NCI-H146 treated with DMSO at 0.1 percent for 48 hours (cell line): ENCODE results near the gene PBOV1.
A peak's percentile ranks its signal among the peaks of the same experiment; 100 is the strongest.
"Not testable (repeated sequence)": the region's sequence is repeated elsewhere in the genome, so short reads cannot be mapped to it uniquely, and the experiment has no call there.

ENCODE experiments used
- DNase-seq: peaks from one replicate; lab custom pipeline; 2025; ENCODE audit not compliant: unreplicated experiment; lab: John Stamatoyannopoulos, UW

PBOV1 gene

GRCh38 chr6:138238368-138238767 is 20.1 kb upstream of the PBOV1 start:
- no peak for DNase-seq

GRCh38 chr6:138237463-138237862 is 19.2 kb upstream of the PBOV1 start:
- DNase-seq: no peak

DNA sequence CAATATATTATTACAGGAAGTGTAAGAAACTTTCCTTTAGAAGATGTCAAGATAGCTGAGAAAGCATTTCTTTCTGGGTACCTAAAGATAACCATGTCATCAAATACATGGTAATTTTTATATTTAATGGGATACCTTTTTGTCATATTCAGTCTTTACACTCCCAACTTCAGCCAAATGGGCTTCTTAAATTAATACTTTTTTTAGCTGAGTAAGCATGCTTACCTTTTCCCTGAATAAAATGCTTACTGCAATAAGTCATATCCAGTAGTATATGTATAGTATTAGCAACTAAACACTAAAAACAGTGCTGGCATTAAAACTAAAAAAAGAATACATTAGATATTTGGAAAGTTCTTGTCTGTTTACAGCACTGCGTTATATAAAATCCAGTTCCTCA is 17.4 kb upstream of the PBOV1 start:
- DNase-seq: no peak

DNA sequence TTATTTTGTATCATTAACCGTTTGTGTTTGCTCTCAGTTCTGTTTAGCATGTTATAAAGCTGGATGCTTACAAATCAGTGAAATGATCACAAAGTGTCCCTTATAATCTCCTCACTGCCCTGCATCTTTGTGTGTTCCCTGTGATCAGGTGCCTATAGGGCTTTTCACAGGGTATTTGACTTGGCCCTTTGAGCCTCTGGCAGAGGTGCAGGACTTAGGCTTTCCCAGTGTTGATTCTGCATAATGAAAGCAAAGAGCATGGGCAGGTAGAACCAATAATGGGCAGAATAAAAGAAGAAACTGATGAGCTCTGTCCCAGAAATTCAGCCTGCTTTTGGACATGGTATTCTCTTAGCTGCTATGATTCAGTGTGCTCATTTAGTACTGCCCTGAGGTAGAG is 16.9 kb upstream of the PBOV1 start:
- no peak for DNase-seq

DNA sequence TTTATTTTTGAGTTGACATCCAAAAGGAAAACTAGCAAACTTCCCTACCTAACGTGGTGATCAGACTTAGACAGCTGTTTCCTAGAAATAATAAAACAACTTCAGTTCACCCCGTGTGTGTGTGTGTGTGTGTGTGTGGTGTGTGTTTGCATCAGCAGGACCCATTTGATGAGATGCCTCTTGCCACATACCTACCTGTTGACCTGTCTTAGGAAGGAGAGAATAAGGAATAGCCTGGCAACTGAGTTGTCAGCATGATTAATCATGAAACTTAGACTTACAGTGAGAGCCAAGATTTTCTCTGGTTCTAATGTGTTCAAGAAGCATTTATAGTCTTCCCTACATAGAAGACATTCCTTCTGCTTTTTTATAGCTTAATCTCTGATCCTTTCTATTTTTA is 16.1 kb upstream of the PBOV1 start:
- DNase-seq: no peak

- peak; percentile 100 for DNase-seq
These were observed 13.1 kb upstream of the PBOV1 start for GRCh38 chr6:138231381-138231886.

GRCh38 chr6:138230759-138231380 is 12.6 kb upstream of the PBOV1 start:
- DNase-seq: peak; percentile 57

DNA sequence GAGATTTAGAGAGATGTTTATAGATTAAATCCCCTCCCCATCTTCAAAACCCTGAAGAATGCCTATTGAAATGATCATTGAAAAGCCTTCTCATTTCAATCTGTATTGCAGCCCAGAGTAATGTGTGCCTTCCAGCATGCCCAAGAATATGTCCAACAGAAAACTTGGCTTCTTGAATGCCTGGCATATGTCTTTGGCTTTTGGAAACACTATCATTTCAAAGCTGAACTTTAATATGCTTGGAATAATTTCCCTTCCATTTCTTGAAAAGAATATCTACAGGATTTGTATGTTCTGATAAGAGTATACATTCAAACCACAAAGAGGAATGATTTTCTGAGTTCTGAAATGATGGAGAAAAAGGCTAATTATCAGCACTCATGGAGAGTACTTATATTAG is 11.9 kb upstream of the PBOV1 start:
- no peak for DNase-seq

- DNase-seq: no peak
These were observed 11.4 kb upstream of the PBOV1 start for GRCh38 chr6:138229663-138230179.

DNA sequence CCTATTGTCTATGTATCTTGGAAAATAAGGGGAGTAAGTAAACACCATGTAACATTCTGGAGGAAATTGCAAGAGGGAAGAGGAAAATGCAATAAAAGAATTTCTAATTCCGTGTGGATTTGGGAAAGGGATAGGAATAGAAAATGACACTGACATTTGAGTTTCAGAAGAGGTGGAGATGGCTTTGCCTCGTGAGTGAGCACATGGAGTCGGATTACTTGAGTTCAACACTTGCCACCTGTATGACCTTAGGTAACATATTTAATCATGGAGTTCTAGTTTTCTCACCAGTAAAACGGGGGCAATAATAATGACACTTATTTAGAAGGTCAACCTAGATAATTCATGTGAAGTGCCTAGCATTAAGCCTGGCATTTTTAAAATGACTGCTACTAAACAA is 10.8 kb upstream of the PBOV1 start:
- DNase-seq: no peak

DNA sequence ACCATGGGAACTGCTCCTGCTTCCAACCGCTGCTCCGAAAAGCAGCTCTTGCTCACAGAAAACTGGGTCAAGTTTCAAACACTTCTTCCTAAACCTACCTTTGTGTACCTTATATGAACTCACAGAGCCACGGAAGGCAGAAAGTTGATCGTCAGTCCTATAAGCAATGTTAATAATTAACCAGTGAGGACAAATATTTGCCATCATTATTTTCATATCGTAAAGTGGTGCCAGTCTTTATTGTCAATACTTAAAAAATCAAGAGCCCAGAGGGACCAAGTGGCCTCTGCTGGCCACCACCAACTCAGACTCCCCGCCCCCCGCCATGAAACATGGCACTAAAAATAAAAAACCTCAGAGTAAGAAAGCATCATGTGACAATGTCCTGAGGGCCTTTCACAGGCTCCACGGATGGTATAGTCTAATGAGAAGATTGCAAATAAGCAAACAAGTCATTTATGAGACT is 9.1 kb upstream of the PBOV1 start:
- peak; percentile 81 for DNase-seq

GRCh38 chr6:138226700-138227315 is 8.5 kb upstream of the PBOV1 start:
- no peak for DNase-seq

DNA sequence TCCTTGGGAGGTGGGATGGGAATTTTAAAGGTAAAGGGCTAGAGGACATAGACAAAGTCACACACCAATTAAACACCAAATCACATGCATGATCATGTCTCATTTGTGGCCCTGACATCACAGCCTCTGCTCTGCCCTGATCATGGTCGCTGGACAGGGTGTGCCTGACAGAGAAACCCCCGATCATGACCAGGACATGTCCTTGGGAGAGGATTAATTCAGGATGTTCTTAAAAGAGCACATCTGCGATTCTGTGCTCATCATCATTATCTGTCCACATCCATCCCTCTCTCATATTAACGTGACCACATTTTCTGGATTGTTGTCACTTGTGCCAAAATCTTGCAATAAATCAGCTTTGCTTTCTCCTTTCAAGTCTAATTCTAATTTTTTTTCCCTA is 7.7 kb upstream of the PBOV1 start:
- DNase-seq: no peak

- no peak for DNase-seq
These were observed 4.7 kb upstream of the PBOV1 start for GRCh38 chr6:138222901-138223546.

DNA sequence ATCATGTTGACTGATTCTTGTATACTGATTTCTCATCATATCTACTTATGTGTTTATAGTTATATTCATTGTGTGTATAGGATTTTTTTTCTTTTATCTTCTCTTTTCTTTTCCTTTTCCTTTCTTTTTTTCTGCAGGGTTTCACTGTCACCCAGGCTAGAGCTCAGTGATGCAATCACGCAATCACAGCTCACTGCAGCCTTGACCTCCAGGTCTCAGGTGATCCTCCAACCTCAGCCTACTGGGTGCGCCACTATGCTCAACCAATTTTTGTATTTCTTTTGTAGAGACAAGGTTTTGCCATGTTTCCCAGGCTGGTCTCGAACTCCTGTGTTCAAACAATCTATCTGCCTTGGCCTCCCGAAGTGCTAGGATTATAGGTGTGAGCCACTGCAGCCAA is 1.6 kb upstream of the PBOV1 start:
- DNase-seq: no peak

DNA sequence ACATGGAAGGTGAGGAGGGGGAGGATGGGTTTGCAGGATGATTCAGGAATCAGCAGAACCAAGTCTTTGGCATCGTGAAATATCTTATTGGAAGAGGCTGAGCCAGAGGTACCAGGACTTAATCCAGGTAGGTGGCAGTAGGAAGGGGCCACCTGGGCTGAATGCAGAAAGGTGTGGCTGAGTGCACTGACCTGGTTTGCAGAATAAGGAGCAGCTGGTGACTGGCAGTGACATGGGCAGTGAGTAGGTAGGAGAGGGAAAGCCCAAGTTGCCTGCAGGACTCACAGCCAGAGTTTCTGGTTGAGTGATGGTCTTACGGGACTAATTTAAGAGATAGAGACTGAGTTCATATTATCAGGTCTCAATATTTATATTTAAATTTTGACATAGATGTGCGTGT is 1.1 kb upstream of the PBOV1 start:
- DNase-seq: no peak

- DNase-seq: no peak
These were observed 3.1 kb downstream of the PBOV1 start for GRCh38 chr6:138215093-138215782.

GRCh38 chr6:138212530-138212929 is 5.8 kb downstream of the PBOV1 start:
- DNase-seq: not testable (repeated sequence)

DNA sequence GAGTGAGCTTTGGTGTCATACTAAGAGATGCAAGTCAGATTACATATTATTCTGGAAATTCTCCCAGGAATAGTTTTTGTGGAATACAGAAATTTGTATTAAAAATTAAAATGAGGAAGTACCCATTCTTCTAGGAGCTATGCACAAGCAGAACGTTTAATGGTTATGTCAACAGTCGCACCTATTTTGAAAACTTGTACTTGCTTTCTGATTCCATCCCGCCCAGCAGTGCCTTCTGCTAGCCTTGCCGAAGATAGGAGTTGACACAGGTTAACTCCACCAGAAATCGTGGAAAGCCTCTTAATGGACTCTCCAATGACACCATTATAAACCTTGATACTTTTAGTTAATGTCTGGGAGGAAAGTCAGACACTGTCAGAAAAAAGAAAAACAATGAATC is 6.7 kb downstream of the PBOV1 start:
- DNase-seq: no peak

- peak; percentile 29 for DNase-seq
These were observed 7.2 kb downstream of the PBOV1 start for GRCh38 chr6:138211048-138211581.

- DNase-seq: no peak
These were observed 11.4 kb downstream of the PBOV1 start for GRCh38 chr6:138206862-138207261.
